ENCODE results near the gene PNMT. TPM values are rescaled to one million over a fixed set of nuclear protein-coding genes. Genes with fewer than 3 reads are reported as not detected.

Gene PNMT
- total RNA-seq, 1 donor from 2014 or later: 5.1 TPM

DNA sequence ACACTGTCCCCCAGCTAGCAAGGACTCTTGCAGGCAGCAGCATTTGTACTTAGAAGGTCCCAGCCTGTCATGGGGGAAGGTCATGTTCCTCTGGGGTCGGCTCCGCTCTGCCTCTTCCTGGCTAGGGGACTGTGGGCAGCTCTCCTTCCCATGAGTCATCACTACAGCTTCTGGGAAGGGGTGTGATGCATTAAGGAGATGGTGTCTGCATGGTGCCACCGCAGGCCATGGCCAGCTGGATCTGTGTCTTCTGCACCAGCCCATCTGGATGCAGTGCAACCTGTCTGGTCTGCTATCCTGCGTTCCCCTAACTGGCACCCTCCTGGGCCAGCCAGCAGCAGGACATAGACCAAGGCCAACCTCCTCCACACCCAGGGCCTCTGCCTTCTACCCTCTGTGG lies 25.0 kb upstream of the PNMT start:
- peaks cover 2 to 13% of the 10 kb centered on the region in 2 donors for H3K4me1 ChIP-seq

GRCh38 chr17:39647256-39647655 lies 21.0 kb upstream of the PNMT start:
- Histone ChIP-seq H3K9me3 (no peaks in the 10 kb centered on the region), H3K27me3 (no peaks in the 10 kb centered on the region), H3K36me3 (no peaks in the 10 kb centered on the region), H3K4me1 (no peaks in the 10 kb centered on the region), H3K4me3 (no peak overlapping the region), H3K27ac (no peak overlapping the region)
- intact Hi-C loops (cut with DNase I): no loop called here
- DNase-seq (ENCODE audit: low spot score in 2 of 2): no peak
- TF ChIP-seq, protein P1, sequence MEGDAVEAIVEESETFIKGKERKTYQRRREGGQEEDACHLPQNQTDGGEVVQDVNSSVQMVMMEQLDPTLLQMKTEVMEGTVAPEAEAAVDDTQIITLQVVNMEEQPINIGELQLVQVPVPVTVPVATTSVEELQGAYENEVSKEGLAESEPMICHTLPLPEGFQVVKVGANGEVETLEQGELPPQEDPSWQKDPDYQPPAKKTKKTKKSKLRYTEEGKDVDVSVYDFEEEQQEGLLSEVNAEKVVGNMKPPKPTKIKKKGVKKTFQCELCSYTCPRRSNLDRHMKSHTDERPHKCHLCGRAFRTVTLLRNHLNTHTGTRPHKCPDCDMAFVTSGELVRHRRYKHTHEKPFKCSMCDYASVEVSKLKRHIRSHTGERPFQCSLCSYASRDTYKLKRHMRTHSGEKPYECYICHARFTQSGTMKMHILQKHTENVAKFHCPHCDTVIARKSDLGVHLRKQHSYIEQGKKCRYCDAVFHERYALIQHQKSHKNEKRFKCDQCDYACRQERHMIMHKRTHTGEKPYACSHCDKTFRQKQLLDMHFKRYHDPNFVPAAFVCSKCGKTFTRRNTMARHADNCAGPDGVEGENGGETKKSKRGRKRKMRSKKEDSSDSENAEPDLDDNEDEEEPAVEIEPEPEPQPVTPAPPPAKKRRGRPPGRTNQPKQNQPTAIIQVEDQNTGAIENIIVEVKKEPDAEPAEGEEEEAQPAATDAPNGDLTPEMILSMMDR (IDR thresholded peaks at IDR 0.05): no peak

More for the DNA sequence above, 25.0 kb upstream of the PNMT start:
- TF ChIP-seq, protein P1 (IDR thresholded peaks at IDR 0.05): no peak
- DNase-seq (ENCODE audit: low spot score in 2 of 2): no peak
- Histone ChIP-seq H3K36me3 (no peaks in the 10 kb centered on the region), H3K9me3 (no peaks in the 10 kb centered on the region), H3K4me3 (no peak overlapping the region), H3K27me3 (no peaks in the 10 kb centered on the region), H3K27ac (no peak overlapping the region)
- intact Hi-C loops (cut with DNase I): no loop called here

DNA sequence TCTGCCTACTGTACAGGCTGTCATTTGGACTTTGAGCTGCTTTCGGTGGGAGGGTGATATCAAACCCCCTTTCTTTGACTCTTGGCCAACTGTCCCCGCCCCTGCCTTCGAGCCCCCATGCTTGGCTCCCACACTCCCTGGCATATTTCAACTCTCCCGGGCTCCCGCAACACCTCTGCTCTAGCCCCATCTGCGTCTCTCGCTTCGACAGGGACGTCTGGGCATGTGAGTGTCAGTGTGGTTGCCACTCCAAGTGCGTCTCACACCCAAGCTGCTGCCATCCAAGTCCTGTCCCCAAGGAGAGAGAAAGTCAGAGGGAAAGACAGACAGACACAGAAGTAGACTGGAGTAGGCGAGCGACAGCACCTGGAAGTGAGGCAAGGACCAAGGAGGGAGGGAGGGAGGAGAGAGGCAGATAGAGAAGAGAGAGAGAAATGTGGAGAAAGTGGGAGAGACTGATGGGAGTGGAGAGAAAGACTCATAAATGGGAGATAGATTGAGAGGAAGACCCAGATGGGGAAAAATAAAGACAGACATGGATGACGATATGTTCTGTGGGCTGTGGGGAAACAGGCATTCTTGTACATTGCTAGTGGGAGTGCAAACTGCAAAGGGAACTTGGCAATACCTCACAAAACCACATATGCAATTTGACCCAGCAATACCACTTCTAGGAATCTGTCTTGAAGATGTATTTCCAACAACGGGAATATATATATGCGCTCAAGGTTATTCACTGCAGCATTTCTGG lies 19.5 kb upstream of the PNMT start:
- no peaks in the 10 kb centered on the region for H3K9me3 ChIP-seq
- intact Hi-C loops (cut with DNase I): no loop called here
- no peaks in the 10 kb centered on the region for H3K36me3 ChIP-seq
- TF ChIP-seq, protein P1 (IDR thresholded peaks at IDR 0.05): no peak
- H3K27me3 ChIP-seq: no peaks in the 10 kb centered on the region
- DNase-seq (ENCODE audit: low spot score in 2 of 2): no peak
- H3K27ac ChIP-seq: no peak overlapping the region
- no peak overlapping the region for H3K4me3 ChIP-seq
- no peaks in the 10 kb centered on the region for H3K4me1 ChIP-seq

GRCh38 chr17:39650121-39650579 lies 18.1 kb upstream of the PNMT start:
- DNase-seq (ENCODE audit: low spot score in 2 of 2): no peak
- Histone ChIP-seq H3K27me3 (no peaks in the 10 kb centered on the region), H3K36me3 (no peaks in the 10 kb centered on the region), H3K4me3 (no peak overlapping the region), H3K27ac (no peak overlapping the region), H3K4me1 (no peaks in the 10 kb centered on the region), H3K9me3 (no peaks in the 10 kb centered on the region)
- TF ChIP-seq, protein P1 (IDR thresholded peaks at IDR 0.05): no peak
- intact Hi-C loops (cut with DNase I): no loop called here

GRCh38 chr17:39651923-39652586 lies 16.2 kb upstream of the PNMT start:
- Histone ChIP-seq H3K9me3 (no peaks in the 10 kb centered on the region), H3K27me3 (no peaks in the 10 kb centered on the region), H3K4me3 (no peak overlapping the region), H3K36me3 (peaks cover 3 to 6% of the 10 kb centered on the region in 2 donors), H3K4me1 (no peaks in the 10 kb centered on the region), H3K27ac (no peak overlapping the region)
- DNase-seq (ENCODE audit: low spot score in 2 of 2): no peak
- TF ChIP-seq, protein P1 (IDR thresholded peaks at IDR 0.05): no peak
- intact Hi-C loops (cut with DNase I): no loop called here
